K562 (cell line): ENCODE measurements around the gene PTPRO. TPM values are rescaled to one million over a fixed set of nuclear protein-coding genes. Genes with fewer than 3 reads are reported as not detected.

Experiments used
- ATAC-seq: fragments of 200-7000 bp; cut with Tn5 transposase; 3 replicates; pipeline ENCODE4 v1.9.1; 2020; ENCODE audit warnings: moderate library complexity
- BruUV-seq: library from RNA; stranded (reverse); fragments of 400-500 nt; replicated peaks from 2 replicates; lab custom pipeline; 2021; lab: Mats Ljungman, UMichigan
- CTCF ChIA-PET: fragments of 300-600 bp; formaldehyde crosslinking; extraction: SDS; loops from one replicate; lab custom pipeline; 2021; ENCODE audit warnings: low intra/inter-chr PET ratio; lab: Yijun Ruan, JAX
- POLR2A ChIA-PET: fragments of 300-600, 350-650 bp; sonication (Branson Sonifier 250); formaldehyde crosslinking; extraction: SDS; loops from one replicate; lab custom pipeline; 2021; ENCODE audit warnings: antibody characterized with exemption, inconsistent platforms; lab: Yijun Ruan, JAX
- DNase-seq, 4 experiments: peaks; one replicate each; pipeline versions ENCODE4 v3.0.0 to v3.0.0-alpha.2; 2011 to 2018; ENCODE audit warnings: low spot score in 3 of 4, mixed read lengths in 3 of 4; ENCODE audit errors: extremely low read depth in 1 of 4
- FAIRE-seq: peaks from 2 replicates; lab custom pipeline; 2011; peaks lifted over from hg19 to GRCh38; lab: Jason Lieb, UNC
- H2AFZ ChIP-seq: 2 replicates; pipeline ENCODE4 v1.6.0; 2011; ENCODE audit warnings: low read depth, low read length, control low read depth, inconsistent platforms
- H3K27ac ChIP-seq: fragments of 200-600 bp; 3 replicates; pipeline ENCODE4 v1.8.0; 2011; ENCODE audit warnings: low read depth, mild to moderate bottlenecking, control low read depth, inconsistent platforms, low read length, moderate library complexity, mixed read lengths; ENCODE audit errors: extremely low read depth
- H3K27me3 ChIP-seq, 2 experiments: fragments of 300-600 bp in 1 of 2; 2 replicates in 1 of 2; 3 replicates in 1 of 2; pipeline versions ENCODE4 v1.6.0 to v1.8.0; 2011; ENCODE audit warnings: inconsistent platforms in 2 of 2, low read length in 2 of 2, mild to moderate bottlenecking in 1 of 2, mixed read lengths in 1 of 2, moderate library complexity in 1 of 2; ENCODE audit not compliant: control insufficient read depth in 2 of 2, insufficient read depth in 2 of 2
- H3K36me3 ChIP-seq: fragments of 300-600 bp; 3 replicates; pipeline ENCODE4 v1.8.0; 2011; ENCODE audit warnings: mild to moderate bottlenecking, low read length, inconsistent platforms; ENCODE audit not compliant: control insufficient read depth, insufficient read depth
- H3K4me1 ChIP-seq, 2 experiments: fragments of 200-600 bp in 1 of 2; replicated peaks in 1 of 2; 2 replicates in 1 of 2; 3 replicates in 1 of 2; pipeline versions ENCODE4 v1.5.1 to v1.8.0; 2011; ENCODE audit warnings: inconsistent platforms in 2 of 2, low read length in 2 of 2, mild to moderate bottlenecking in 1 of 2, mixed read lengths in 1 of 2, moderate library complexity in 1 of 2; ENCODE audit not compliant: control insufficient read depth in 2 of 2, insufficient read depth in 2 of 2
- H3K4me2 ChIP-seq: 2 replicates; pipeline ENCODE4 v1.6.1; 2011; ENCODE audit warnings: low read length, control low read depth, inconsistent platforms, mixed read lengths; ENCODE audit not compliant: insufficient read depth
- H3K4me3 ChIP-seq: fragments of 200-600 bp; sonication (generic), shearing (Covaris generic); 2 replicates; pipeline ENCODE4 v1.5.1; 2016; ENCODE audit warnings: control low read depth, inconsistent platforms
- H3K79me2 ChIP-seq: fragments of 200-600 bp; 3 replicates; pipeline ENCODE4 v1.8.0; 2011; ENCODE audit warnings: low read length, inconsistent platforms; ENCODE audit not compliant: control insufficient read depth, insufficient read depth
- H3K9ac ChIP-seq, 2 experiments: 2 replicates each; pipeline versions ENCODE4 v1.6.0 to v1.6.1; 2011; ENCODE audit warnings: low read depth in 2 of 2, low read length in 2 of 2, control low read depth in 1 of 2, inconsistent platforms in 1 of 2, mild to moderate bottlenecking in 1 of 2, mixed read lengths in 1 of 2; ENCODE audit not compliant: insufficient read depth in 1 of 2
- H3K9me1 ChIP-seq: one replicate; pipeline ENCODE4 v1.6.0; 2011; ENCODE audit warnings: inconsistent platforms, mild to moderate bottlenecking, low read length, moderate library complexity; ENCODE audit not compliant: control insufficient read depth, insufficient read depth
- H3K9me3 ChIP-seq: replicated peaks from 2 replicates; pipeline ENCODE4 v1.5.1; 2011; ENCODE audit warnings: low read depth, low read length, inconsistent platforms; ENCODE audit not compliant: control insufficient read depth, insufficient read depth
- H4K20me1 ChIP-seq: replicated peaks from 2 replicates; pipeline ENCODE4 v1.6.1; 2011; ENCODE audit warnings: low read length, inconsistent platforms, mixed read lengths; ENCODE audit not compliant: control insufficient read depth, insufficient read depth
- BRD9 ChIP-seq: fragments of 450-650 bp; IDR thresholded peaks from 2 replicates; pipeline ENCODE4 v1.6.1; 2018; ENCODE audit warnings: low read depth; ENCODE audit not compliant: partially characterized antibody
- CCAR2 ChIP-seq: fragments of 200-400 bp; formaldehyde crosslinking; IDR thresholded peaks from 2 replicates; pipeline ENCODE4 v1.6.1; 2017; ENCODE audit warnings: mild to moderate bottlenecking, low read depth, low read length
- CREM ChIP-seq: IDR thresholded peaks from 2 replicates; pipeline ENCODE4 v1.6.1; 2014; ENCODE audit warnings: antibody characterized with exemption, low read depth
- CTCF ChIP-seq, 3 experiments: IDR thresholded peaks in 2 of 3; conservative IDR thresholded peaks in 1 of 3; 2 replicates each; pipeline ENCODE4 v1.5.1; 2011 to 2012; ENCODE audit warnings: low read length in 3 of 3, mild to moderate bottlenecking in 3 of 3, control low read depth in 2 of 3, improper control_type of control experiment in 1 of 3, inconsistent platforms in 1 of 3, low read depth in 1 of 3, mixed read lengths in 1 of 3, moderate library complexity in 1 of 3; ENCODE audit not compliant: insufficient read depth in 2 of 3
- DNMT1 ChIP-seq: fragments of 450-650 bp; IDR thresholded peaks from 2 replicates; pipeline ENCODE4 v1.6.1; 2016; ENCODE audit warnings: antibody characterized with exemption, mild to moderate bottlenecking
- E2F1 ChIP-seq: sonication (generic); formaldehyde crosslinking; IDR thresholded peaks from 2 replicates; pipeline ENCODE4 v1.8.1; 2023; ENCODE audit warnings: mild to moderate bottlenecking, missing genetic modification reagents, moderate library complexity
- FOXP4 ChIP-seq: sonication (generic); formaldehyde crosslinking; IDR thresholded peaks from 2 replicates; pipeline ENCODE4 v1.8.0; 2022; ENCODE audit warnings: mild to moderate bottlenecking, missing genetic modification reagents, borderline replicate concordance
- KHSRP ChIP-seq: fragments of 450-650 bp; IDR thresholded peaks from 2 replicates; pipeline ENCODE4 v1.6.1; 2017
- MTA1 ChIP-seq: fragments of 450-650 bp; IDR thresholded peaks from 2 replicates; pipeline ENCODE4 v1.6.1; 2017; ENCODE audit warnings: borderline replicate concordance
- POLR2AphosphoS5 ChIP-seq: IDR thresholded peaks from 2 replicates; pipeline ENCODE4 v1.6.1; 2011; ENCODE audit warnings: mild to moderate bottlenecking, low read depth, low read length, moderate library complexity; ENCODE audit not compliant: control insufficient read depth, insufficient read depth
- RCOR1 ChIP-seq, 2 experiments: IDR thresholded peaks; 2 replicates each; pipeline ENCODE4 v1.6.1; 2012; ENCODE audit warnings: low read depth in 2 of 2, low read length in 2 of 2, borderline replicate concordance in 1 of 2, improper control_type of control experiment in 1 of 2
- SMARCA4 ChIP-seq: fragments of 450-650 bp; IDR thresholded peaks from 2 replicates; pipeline ENCODE4 v1.6.1; 2016
- TAF7 ChIP-seq: fragments of 450-650 bp; IDR thresholded peaks from 2 replicates; pipeline ENCODE4 v1.6.1; 2016; ENCODE audit warnings: missing genetic modification characterization, missing compliant biosample characterization
- TBL1XR1 ChIP-seq, 2 experiments: IDR thresholded peaks; 2 replicates each; pipeline ENCODE4 v1.6.1; 2012; ENCODE audit warnings: improper control_type of control experiment in 2 of 2, low read length in 2 of 2, mild to moderate bottlenecking in 1 of 2
- ZKSCAN1 ChIP-seq: fragments of 150-350 bp; IDR thresholded peaks from 2 replicates; pipeline ENCODE4 v1.6.1; 2016; ENCODE audit warnings: low read depth, low read length
- ZNF143 ChIP-seq: sonication (generic); formaldehyde crosslinking; IDR thresholded peaks from 2 replicates; pipeline ENCODE4 v1.9.0; 2022; ENCODE audit warnings: mild to moderate bottlenecking, missing genetic modification reagents
- ZNF445 ChIP-seq: fragments of 250-450 bp; sonication (Bioruptor Pico); IDR thresholded peaks from 2 replicates; pipeline ENCODE4 v1.4.0; 2020; ENCODE audit warnings: low read depth, mild to moderate bottlenecking, moderate library complexity
- WGBS: fragments of 100-300 bp; shearing (Covaris generic); methylation state at CpG from one replicate; pipeline ENCODE4 v1.1.6; 2016; ENCODE audit warnings: low coverage, mixed read lengths; ENCODE audit not compliant: insufficient coverage; ENCODE audit errors: missing lambda C conversion rate; 5-methylcytosine and 5-hydroxymethylcytosine counted together
- in situ Hi-C: fragments of 300-500 bp; cut with MboI; formaldehyde crosslinking; loops from 4 replicates; pipeline ENCODE4 v1.15.0; 2018; ENCODE audit warnings: inconsistent platforms, mixed read lengths
- intact Hi-C: fragments of 100-400 bp; cut with micrococcal nuclease; formaldehyde crosslinking; loops from 2 replicates; pipeline ENCODE4 v1.14.2; 2022
- polyA plus RNA-seq, 8 experiments: library from polyadenylated mRNA; depleted of rRNA in 4 of 8; stranded (reverse) in 5 of 8; unstranded in 3 of 8; fragments of >200 nt; fragmentation: Nextera tagmentation in 2 of 8; fragmentation: Illumina TruSeq in 1 of 8; extraction: Ambion mirVana in 2 of 8; extraction: Trizol in 1 of 8; gene quantifications; 2 replicates each; pipeline versions ENCODE4 v1.2.1 to v1.2.3, GENCODE V29; 2011 to 2014; ENCODE audit warnings: inconsistent platforms in 1 of 8, missing spikeins in 1 of 8
- total RNA-seq, 7 experiments: library from RNA; depleted of rRNA in 6 of 7; stranded (reverse); fragments of >200 nt in 6 of 7; fragmentation: Illumina TruSeq in 2 of 7; extraction: Trizol in 2 of 7; gene quantifications; 2 replicates each; pipeline versions ENCODE4 v1.2.1 to v1.2.3, GENCODE V29; 2011 to 2021; ENCODE audit warnings: low replicate concordance in 1 of 7

Gene PTPRO
- total and polyA plus RNA-seq, 9 of the 15 experiments (the other 6 are each of a cell fraction or from before 2014, with no cell fraction given), result 0.22 TPM; not detected in 8

GRCh38 chr12:15355766-15356165 lies 33.5 kb downstream of the PTPRO start (continued):
- no peak for TF ChIP-seq POLR2AphosphoS5
- TF ChIP-seq SMARCA4, result no peak
- TF ChIP-seq CREM, result no peak
- TF ChIP-seq TBL1XR1 (IDR thresholded peaks at IDR 0.05; ENCODE audit: low read length in 2 of 2), result no peak

DNA sequence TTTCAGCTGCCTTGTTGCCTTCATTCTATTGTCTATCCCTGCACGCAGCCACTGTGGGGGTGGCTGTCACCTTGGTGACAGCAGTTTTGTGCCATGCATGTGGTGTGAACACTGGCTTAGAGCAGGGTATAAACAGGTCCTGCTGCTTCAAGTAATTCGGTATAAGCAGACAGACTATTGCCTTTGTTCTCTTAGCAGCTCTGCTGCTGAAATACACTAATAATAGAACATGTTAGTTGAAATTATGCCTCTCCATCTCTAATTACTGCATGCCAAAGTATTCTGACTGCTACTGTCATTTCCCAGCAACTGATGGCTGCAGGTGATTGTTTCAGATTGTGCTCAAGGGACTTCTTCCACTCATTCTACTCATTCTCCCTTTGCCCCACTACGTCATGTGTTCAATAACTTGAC lies 34.6 kb downstream of the PTPRO start:
- DNase-seq (no peak), ATAC-seq (no peak), FAIRE-seq (no peak)
- H3K36me3 ChIP-seq, result no peaks in the 10 kb centered on the region
- H4K20me1 ChIP-seq, result no peaks in the 10 kb centered on the region
- intact Hi-C loops, result no loop called here
- no peak overlapping the region for H3K9ac ChIP-seq
- H3K27me3 ChIP-seq, result no peaks in the 10 kb centered on the region
- TF ChIP-seq MTA1 (no peak), DNMT1 (no peak), ZKSCAN1 (no peak), FOXP4 (no peak), ZNF445 (CRISPR knock-in tag) (no peak), CCAR2 (no peak), ZNF143 (CRISPR knock-in tag) (no peak), KHSRP (no peak), TAF7 (tag) (no peak), BRD9 (no peak), E2F1 (no peak), CTCF (IDR thresholded peaks at IDR 0.05 in 2 of 3, conservative IDR thresholded peaks at IDR 0.05 in 1 of 3; ENCODE audit: insufficient read depth in 2 of 3, low read depth in 1 of 3, low read length in 3 of 3) (no peak), RCOR1 (IDR thresholded peaks at IDR 0.05; ENCODE audit: borderline replicate concordance in 1 of 2, low read depth in 2 of 2, low read length in 2 of 2) (no peak)
- no peak overlapping the region for H3K27ac ChIP-seq
- no peaks in the 10 kb centered on the region for H3K9me3 ChIP-seq
- H3K4me2 ChIP-seq, result no peak overlapping the region
- ChIA-PET CTCF (no interaction called here), POLR2A (no interaction called here)
- no peak overlapping the region for H2AFZ ChIP-seq
- no peak overlapping the region for H3K4me3 ChIP-seq
- 0% methylated on average over 3 of the region's 3 CpGs for WGBS
- H3K9me1 ChIP-seq, result no peaks in the 10 kb centered on the region
- no peaks in the 10 kb centered on the region for H3K79me2 ChIP-seq
- no TSS peak for BruUV-seq
- no peaks in the 10 kb centered on the region for H3K4me1 ChIP-seq
- in situ Hi-C loops, result no loop called here
